ENCODE data around the gene ATP4B. TPM values are rescaled to one million over a fixed set of nuclear protein-coding genes. Genes with fewer than 3 reads are reported as not detected.

Gene ATP4B
- total and polyA plus RNA-seq, 2 of the 8 experiments (the other 6 are each of a cell fraction or from before 2014, with no cell fraction given): 0.05 TPM; not detected in 1

DNA sequence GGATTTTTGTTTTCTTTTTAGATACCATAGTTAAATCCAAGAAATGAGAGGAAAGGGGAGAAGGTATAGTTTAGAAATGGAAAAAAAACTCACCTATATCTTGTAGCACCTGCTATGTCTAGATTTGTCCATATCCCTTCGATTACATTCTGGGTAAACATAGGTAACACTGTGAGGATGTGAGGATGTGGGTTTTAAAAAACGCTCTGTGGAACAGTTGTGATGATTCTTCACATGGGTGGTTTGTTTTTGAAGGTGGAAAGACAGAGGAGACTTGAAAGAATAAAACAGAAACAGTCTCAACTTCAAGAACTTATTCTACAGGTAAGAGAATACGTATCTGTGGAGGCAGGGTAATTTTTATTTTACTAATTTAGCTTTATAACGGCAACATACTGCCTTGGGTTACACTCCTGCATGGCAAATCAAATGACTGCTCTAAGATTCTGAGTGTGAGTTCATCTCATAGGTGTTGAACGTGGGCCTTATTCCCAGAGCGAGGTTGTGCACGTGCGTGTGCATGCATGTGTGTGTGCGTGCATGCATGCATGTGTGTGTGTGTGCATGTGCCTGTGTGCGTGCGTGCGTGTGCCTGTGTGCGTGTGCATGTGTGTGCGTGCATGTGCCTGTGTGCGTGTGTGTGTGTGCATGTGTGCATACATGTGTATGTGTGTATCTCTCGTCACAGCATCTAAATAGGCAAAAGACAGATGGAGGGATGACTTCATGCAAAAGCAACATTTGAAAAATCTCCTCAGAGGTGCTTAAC, 23.5 kb downstream of the ATP4B start:
- no peak overlapping the region for H3K4me2 ChIP-seq (ENCODE audit: insufficient read depth in 1 of 2, low read depth in 2 of 2, low read length in 2 of 2)
- POLR2A ChIA-PET (ENCODE audit: partially characterized antibody): no interaction called here
- no peak overlapping the region for H3K4ac ChIP-seq (replicated peaks; ENCODE audit: insufficient read length, low read depth, low read length)
- H2BK5ac ChIP-seq (ENCODE audit: low read depth, low read length): no peak overlapping the region
- H3K79me1 ChIP-seq (ENCODE audit: low read depth, low read length): peaks cover 7% of the 10 kb centered on the region
- H3K27ac ChIP-seq (ENCODE audit: low read depth, low read length): no peak overlapping the region
- no peak overlapping the region for H2BK12ac ChIP-seq (ENCODE audit: low read depth, low read length)
- peaks cover 8 to 61% (median 47%) of the 10 kb centered on the region in 4 experiments; a peak in 7 of 8 replicates for H3K36me3 ChIP-seq (ENCODE audit: control insufficient read depth in 2 of 4, insufficient read depth in 4 of 4, low read length in 3 of 4)
- DNase-seq (ENCODE audit: low read depth in 1 of 2, low spot score in 2 of 2): no peak
- no peak overlapping the region for H3K56ac ChIP-seq (replicated peaks; ENCODE audit: insufficient read length, low read depth, low read length)
- H3K27me3 ChIP-seq (replicated peaks in 1 of 4; ENCODE audit: control insufficient read depth in 3 of 4, extremely low read depth in 1 of 4, insufficient read depth in 3 of 4, low read length in 3 of 4): no peaks in the 10 kb centered on the region
- H2BK15ac ChIP-seq (ENCODE audit: low read length): no peak overlapping the region
- no peak overlapping the region for H2BK120ac ChIP-seq (replicated peaks; ENCODE audit: low read depth, low read length)
- 90% methylated on average over 16 of the region's 16 CpGs; no CpG with 5 or more reads in 1 of the 2 experiments for WGBS, 2 experiments (ENCODE audit: extremely low coverage in 1 of 2, insufficient coverage in 1 of 2, insufficient read length in 1 of 2, insufficient replicate concordance in 2 of 2, low coverage in 1 of 2, low lambda C conversion rate in 2 of 2, missing lambda C conversion rate in 1 of 2)
- H3K79me2 ChIP-seq (ENCODE audit: control insufficient read depth in 1 of 2, insufficient read depth in 2 of 2, low read length in 2 of 2): peaks cover 0 to 4% of the 10 kb centered on the region in 2 experiments; a peak in 2 of 4 replicates
- no peak overlapping the region for H3K9ac ChIP-seq (replicated peaks in 1 of 4; ENCODE audit: extremely low read depth in 1 of 4, low read depth in 3 of 4, low read length in 3 of 4)
- H3K23ac ChIP-seq (ENCODE audit: insufficient read length): no peak overlapping the region
- H4K8ac ChIP-seq (ENCODE audit: extremely low read depth, insufficient read depth, low read length): no peak overlapping the region
- CTCF ChIA-PET (ENCODE audit: partially characterized antibody): interaction anchor here (1.5 kb wide), 1 partner anchor 13 kb away, joined by 4 read pairs; no protein-coding TSS in a partner anchor
- H2BK20ac ChIP-seq (ENCODE audit: low read length): no peak overlapping the region
- H3K18ac ChIP-seq (ENCODE audit: extremely low read depth, low read length): no peak overlapping the region
- peaks cover 6 to 12% of the 10 kb centered on the region in 2 experiments for H4K20me1 ChIP-seq (replicated peaks in 1 of 2; ENCODE audit: control insufficient read depth in 1 of 2, insufficient read depth in 2 of 2, low read length in 2 of 2)
- H2AK5ac ChIP-seq (ENCODE audit: low read depth, low read length): no peak overlapping the region
- no peak for TF ChIP-seq BRCA1 (IDR thresholded peaks at IDR 0.05; ENCODE audit: low read depth, low read length)
- TF ChIP-seq, protein P1, sequence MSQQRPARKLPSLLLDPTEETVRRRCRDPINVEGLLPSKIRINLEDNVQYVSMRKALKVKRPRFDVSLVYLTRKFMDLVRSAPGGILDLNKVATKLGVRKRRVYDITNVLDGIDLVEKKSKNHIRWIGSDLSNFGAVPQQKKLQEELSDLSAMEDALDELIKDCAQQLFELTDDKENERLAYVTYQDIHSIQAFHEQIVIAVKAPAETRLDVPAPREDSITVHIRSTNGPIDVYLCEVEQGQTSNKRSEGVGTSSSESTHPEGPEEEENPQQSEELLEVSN (IDR thresholded peaks at IDR 0.05): no peak
- FAIRE-seq: no peak
- H3K9me3 ChIP-seq (ENCODE audit: insufficient read depth in 2 of 2, low read depth in 1 of 2, low read length in 1 of 2): peaks cover 0 to 3% of the 10 kb centered on the region in 2 experiments; a peak in 1 of 4 replicates
- H3K23me2 ChIP-seq (ENCODE audit: low read depth, low read length): no peaks in the 10 kb centered on the region
- no peak overlapping the region for H3K4me3 ChIP-seq (ENCODE audit: extremely low read depth in 1 of 4, insufficient read depth in 2 of 4, low read depth in 3 of 4, low read length in 4 of 4)
- H4K5ac ChIP-seq (ENCODE audit: insufficient read length, low read depth, low read length): no peak overlapping the region
- H2AFZ ChIP-seq (ENCODE audit: low read length): no peak overlapping the region
- H3K14ac ChIP-seq (ENCODE audit: insufficient read length): no peak overlapping the region
- H3K4me1 ChIP-seq (replicated peaks in 1 of 4; ENCODE audit: control insufficient read depth in 3 of 4, insufficient read depth in 4 of 4, low read length in 3 of 4): no peaks in the 10 kb centered on the region
- H4K91ac ChIP-seq (replicated peaks; ENCODE audit: insufficient read length, low read length): no peak overlapping the region

All from H1 (cell line).